HG03439 (cell line): ENCODE results near the gene NAPA.
A peak's percentile ranks its signal among the peaks of the same experiment; 100 is the strongest.

Experiments used
- ATAC-seq: cut with Tn5 transposase; IDR thresholded peaks from one replicate; pipeline ENCODE4 v1.9.1; 2021; ENCODE audit warnings: mild to moderate bottlenecking, moderate library complexity; ENCODE audit not compliant: unreplicated experiment

Gene NAPA

DNA sequence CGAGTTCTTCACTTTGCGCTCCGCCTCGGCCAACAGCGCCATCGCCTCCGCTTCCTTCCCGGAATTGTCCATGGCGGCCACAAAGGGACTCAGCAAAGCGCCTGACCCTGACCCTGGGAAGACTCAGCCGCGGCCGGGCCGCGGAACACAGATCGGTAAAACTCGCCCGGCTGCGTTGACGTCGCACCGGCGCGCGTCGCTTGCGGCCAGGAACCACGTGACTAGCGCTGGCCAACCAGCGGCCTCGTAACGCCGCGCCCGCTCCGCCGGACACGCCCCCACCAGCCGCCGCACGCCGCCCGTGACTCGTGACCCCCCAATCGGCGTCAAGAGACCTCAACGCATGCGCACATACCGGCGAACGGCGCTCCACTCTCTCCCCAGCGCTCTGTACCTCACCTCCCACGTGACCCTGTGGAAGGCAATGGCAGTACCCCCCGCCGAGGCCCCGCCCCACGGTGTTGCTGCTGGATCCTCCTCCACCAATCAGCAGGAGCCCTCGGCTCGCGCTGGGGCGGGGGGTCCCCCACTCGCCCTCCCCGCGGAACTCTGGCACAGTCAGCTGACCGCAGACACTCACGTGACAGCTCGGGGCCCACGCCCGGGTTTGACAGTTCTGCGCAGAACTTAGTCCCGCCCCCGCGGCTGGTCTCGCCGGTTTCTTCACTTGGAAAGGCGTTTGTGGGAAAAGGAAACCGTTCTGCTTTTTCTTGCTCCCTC, at the start of gene NAPA:
Gene NAPA (minus strand): TSS at position 195 of the 720 bp plus-strand sequence. CDS start 123 bp downstream, at position 72.
- peak; percentile 84 for ATAC-seq

DNA sequence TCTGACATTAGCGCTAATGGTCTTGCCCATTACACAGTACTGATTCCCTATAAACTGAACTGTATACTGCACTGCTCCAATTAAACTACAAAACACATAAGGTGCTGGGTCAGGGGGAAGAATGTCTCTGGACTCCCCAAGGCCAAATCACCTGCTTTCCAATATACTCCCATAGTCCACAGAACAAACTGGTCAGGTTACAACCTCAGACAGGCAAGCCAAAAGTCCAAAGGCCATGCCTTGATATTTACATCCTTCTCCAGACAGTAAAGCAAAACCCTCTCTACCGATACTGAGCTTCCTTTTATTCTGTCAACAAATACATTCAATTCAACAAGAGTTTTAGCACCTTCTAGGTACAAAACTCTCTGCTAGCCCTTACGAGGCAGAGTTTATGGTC, 49.2 kb upstream of the NAPA start:
- ATAC-seq, result no peak

DNA sequence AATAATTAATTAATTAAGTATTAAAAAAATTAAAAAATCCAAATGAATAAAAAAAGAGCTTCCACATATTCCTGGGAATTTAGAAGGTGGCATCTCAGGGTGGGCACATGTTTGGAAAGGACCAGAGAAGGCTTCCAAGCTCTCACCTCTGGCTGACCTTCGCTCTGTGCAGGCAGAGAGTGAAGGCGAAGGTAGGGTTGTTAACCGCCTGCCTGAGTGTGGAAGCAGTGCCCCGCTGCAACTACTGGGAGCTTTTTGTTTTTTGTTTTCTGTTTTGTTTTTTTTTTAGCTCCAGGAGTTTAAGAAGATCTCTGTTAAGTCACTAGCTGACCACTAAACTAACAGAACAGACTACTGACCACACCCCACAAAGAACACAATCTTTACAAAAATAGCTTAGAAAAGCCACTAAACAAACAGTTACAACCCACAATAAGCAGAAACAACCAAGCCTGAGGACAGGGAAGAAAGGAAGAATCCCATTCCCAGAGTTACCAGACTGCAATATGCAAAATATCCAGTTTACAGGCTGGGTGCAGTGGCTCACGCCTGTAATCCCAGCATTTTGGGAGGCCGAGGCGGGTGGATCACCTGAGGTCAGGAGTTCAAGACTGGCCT, 46.7 kb upstream of the NAPA start:
- ATAC-seq, result no peak

DNA sequence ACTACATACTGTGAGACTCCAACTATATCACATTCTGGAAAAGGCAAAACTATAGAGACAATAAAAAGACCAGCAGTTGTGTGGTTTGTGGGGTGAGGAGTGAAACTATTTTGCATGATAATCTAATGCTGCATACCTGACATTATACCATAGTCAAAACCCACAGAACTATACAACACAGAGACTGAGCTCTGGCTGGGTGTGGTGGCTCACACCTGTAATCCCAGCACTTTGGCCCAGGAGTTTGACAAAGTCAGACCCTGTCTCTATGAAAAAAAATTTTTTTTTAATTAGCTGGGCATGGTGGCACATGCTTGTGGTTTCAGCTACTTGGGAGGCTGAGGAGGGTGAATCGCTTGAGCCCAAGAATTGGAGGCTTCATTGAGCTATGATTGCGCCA, 46.1 kb upstream of the NAPA start:
- no peak for ATAC-seq

DNA sequence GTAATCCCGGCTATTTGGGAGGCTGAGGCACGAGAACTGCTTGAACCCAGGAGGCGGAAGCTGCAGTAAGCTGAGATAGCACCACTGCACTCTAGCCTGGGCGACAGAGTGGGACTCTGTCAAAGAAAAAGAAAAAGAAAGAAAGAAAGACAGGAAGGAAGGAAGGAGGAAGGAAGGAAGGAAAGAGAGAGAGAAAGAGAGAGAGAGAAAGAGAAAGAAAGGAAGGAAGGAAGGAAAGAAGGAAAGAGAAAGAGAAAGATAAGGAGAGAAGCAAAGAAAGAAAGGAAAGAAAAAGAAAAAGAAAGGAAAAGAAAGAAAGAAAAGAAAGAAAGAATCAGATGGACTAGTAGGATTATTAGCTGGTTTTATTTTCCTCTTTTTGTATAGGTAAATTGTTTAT, 35.3 kb upstream of the NAPA start:
- no peak for ATAC-seq

DNA sequence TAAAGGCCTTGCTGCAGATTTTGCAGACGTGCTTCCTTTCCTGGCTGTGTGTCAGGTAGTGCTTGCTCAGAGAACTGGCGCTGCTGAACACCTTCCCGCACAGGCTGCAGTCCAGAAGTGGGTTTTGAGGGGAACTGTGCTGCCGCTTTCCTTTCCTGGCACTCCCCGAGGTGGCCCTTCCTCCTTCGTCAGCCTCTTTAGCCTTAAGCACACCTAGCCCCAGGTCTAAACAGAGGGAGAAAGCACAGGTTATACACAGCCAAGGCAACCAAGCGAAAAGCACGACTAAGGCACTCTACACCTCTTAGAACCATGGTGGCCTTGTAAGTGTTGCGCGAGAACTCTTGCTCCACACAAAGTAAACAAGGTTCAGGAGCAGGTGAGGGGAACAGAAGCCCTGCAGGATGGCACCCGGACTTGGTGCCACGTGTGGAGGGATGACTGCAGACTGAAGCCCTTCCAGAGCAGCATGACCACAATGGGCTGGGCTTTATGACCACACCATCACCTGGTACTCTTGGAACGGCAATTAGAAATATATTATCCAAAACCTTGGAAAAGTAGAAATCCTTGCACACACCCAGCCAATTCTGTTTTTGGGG, 34.5 kb upstream of the NAPA start:
- ATAC-seq, result no peak

DNA sequence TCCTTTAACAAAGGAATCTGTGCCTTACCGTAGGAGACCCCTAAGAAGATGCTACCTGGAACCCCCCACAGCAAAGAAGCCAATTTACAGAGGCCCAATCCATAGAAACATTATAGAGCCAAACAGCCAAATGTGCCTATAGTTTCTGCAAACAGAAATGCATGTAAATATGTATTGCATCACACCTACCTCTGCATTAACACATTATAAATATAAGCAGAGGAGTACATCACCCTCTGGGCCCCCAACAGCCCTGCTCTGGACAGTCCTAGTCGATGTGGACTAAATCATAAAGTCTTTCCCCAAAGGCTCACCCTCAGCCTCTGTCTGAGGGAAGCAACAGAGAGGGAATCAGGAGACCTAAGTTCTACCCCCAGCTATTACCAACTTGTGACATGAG, 32.3 kb upstream of the NAPA start:
- ATAC-seq, result no peak

DNA sequence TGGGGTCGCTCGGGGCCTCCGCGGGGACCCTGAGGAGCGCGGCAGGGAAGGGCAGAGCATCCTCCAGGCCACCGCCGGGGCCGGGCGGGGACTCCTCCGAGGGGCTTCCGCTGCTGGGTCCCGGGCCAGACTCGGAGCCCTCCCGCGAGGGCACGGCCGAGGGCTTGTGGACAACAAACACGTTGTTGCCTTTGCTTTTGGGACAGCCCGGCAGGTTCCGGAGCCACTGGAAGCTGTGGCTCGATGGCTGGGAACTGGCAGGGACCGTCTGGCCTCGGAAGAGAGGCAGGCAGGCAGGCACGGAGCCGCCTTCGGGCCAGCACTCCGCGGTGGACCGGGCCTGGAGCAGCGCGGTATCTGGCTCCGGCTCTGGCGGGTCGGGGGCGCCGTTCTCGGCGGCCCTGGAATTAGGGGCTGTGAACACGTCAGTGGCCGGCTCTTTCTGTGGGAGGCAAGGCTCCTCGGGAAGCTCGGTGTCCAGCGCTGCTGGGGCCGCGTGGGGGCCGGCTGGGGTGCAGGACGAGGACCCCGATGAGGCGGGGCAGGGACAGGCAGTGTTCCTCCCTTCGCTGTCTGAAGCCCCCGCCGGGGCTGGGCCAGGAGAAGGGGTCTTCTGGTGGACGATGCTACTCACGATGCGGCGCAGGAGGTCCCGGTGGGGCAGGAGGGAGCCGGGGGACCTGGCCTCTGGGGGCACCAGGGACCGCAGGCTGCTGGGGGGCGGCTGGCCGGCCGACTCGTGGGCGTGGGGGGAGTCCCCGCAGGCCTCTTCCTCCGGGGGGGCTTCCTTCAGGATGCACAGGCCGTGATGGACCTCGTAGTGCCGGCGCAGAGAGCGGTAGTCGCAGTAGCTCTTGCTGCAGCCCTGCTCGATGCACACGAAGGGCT, 30.4 kb upstream of the NAPA start:
- no peak for ATAC-seq

DNA sequence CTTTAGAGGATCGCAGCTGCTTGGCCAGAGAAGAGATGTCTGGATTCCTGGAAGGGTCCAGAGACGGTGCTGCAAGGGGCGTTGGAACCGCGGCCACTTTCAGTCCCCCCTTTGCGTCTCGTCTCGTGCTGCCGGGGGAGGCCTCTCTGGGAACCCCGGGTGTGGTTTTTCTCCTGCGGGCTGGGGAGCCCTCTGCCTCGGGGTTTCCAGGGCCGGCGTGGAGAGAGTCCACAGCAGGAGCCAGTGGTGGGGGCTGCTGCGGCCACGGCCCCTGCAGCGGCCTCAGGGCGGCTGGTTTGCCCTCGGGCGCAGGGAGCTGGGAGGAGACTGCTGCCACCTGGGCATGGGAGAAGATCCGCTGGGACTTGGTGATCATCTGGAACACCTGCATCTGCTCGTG, 29.6 kb upstream of the NAPA start:
- no peak for ATAC-seq

DNA sequence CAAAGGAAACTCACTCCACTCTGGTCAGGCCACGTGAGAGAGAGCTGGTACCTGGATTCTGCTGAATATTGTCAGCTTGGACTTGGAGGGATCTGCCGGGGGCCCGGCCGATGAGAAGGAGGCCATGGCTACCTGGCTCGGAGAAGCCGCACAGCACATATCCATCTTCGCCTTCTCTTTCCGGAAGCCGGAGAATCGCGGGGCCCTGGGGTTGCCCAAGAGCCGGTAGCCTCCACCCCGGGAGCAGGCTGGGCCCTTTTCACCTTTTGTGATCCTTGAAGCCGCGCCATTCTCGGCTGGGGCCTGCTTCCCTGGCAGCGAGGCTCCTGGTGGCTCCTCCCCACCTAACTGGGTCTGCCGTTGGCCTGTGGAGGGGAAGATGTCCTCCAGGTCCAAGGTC, 29.2 kb upstream of the NAPA start:
- ATAC-seq, result no peak

DNA sequence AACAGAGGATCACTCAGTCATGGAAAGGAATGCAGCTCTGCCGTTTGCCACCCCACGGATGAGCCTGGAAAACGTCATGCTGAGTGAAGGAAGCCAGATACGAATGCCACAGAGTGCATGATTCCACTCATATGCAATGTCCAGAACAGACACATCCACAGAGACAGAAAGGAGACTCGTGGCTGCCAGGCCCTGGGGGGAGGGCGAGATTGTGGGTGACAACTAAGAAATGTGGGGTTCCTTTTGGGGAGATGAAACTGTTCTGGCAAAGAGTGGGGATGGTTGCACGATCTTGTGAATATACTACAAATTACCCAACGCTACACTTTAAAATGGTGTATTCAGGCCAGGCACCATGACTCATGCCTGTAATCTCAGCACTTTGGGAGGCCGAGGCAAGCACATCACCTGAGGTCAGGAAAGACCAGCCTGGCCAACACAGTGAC, 27.2 kb upstream of the NAPA start:
- ATAC-seq, result no peak

DNA sequence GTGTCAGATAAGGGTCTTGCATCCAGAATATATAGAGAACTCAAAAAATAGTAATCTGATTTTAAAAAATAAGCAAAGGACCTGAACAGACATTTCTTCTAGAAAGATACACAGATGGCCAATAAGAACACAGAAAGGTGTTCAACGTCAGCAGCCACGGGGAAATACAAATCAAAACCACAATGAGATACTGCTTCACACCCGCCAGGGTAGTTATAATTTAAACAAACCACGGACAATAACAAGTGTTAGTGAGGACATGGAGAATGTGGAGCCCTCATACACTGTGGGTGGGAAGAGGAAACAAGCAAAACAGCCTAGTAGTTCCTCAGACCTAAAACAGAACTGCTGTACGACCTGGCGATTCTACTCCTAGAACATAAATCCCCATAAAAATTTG, 26.7 kb upstream of the NAPA start:
- ATAC-seq, result no peak

DNA sequence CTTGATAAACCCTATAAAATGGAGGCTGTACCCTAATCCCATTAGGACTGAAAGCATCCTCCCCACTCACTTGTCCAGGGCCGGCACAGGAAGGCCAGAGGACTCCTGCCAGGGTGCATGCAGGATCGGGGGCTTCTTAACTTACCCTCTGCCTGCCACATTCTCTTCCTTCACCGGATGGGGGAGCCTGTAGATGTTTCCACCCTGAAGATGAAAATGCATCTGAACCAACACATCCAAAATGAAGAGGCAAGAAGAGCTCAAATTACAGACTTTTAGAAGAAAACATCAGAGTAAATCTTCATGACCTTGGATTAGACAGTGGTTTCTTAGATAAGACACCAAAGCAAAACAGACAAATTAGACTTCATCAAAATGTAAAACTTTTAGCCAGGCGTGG, 25.9 kb upstream of the NAPA start:
- no peak for ATAC-seq

DNA sequence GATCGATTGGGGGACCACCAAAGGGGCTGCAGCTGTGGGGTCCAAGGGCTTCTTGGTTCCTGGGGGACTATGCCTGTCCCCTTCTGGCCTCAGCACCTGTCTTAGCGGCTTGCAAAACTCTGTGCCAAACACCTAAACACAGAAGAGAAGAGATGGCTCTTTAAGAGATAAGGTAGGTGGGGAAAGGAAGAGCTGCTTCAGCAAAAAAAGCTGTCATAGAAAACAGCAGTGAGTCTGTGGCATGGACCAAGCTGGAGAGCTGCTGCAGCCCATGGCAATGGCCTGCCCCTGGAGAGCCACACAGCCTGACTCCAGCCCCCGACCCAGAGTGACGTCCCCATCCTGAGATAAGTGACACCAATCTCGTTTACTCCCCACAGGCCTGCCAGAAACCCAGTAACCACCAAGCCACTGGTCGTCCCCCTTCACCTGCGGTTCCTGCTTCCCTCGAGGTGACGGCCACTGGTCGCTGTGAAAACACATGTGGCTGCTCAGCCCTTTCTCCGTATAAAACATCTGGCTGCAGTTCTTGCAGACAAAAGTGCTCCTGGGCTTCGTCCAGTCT, 25.0 kb upstream of the NAPA start:
- no peak for ATAC-seq

DNA sequence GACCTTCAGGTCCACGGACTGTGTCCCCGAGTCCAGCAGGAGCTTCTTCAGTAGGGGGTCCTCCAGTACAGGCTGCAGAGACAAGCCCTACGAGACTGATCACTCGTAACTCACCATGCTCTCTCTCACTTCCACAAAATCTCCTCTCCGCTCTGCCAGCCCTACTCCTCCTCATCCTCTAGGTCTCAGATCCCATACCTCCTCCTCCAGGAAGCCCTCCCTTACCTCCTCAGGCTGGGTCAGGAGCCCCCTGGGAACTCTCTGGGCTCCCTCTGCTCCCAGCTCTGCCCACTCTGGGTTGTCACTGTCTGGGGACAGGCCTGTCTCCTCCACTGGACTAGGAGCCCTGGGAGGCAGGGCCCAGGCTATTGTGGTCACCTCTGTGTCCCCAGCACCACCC, 23.9 kb upstream of the NAPA start:
- ATAC-seq, result no peak

DNA sequence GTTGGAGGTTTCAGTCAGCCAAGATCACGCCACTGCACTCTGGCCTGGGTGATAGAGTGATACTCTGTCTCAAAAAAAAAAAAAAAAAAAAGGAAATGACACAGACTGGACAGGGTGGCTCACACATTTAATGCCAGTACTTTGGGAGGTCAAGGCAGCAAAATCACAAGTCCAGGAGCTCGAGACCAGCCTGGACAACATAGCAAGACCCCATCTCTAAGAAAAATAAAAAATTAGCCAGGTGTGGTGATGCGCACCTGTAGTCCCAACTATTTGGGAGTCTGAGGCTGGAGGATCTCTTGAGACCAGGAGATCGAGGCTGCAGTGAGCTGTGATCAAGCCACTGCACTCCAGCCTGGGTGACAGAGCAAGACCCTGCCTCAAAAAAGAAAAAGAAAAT, 22.6 kb upstream of the NAPA start:
- no peak for ATAC-seq

DNA sequence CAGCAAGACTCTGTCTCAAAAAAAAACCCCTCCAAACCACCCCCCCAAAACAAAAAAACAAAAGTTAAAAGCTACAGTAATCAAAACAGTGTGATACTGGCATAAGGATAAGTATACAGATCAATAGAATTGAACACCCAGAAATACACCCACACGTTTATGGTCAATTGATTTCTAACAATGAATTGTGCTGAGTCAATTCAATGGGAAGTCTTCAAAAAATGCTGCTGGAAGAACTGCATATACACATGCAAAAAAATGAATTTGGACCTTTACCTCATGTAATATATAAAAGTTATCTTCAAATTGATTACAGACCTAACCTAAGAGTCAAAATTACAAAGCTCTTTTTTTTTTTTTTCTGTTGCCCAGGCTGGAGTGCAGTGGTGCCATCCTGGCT, 19.8 kb upstream of the NAPA start:
- ATAC-seq, result no peak

DNA sequence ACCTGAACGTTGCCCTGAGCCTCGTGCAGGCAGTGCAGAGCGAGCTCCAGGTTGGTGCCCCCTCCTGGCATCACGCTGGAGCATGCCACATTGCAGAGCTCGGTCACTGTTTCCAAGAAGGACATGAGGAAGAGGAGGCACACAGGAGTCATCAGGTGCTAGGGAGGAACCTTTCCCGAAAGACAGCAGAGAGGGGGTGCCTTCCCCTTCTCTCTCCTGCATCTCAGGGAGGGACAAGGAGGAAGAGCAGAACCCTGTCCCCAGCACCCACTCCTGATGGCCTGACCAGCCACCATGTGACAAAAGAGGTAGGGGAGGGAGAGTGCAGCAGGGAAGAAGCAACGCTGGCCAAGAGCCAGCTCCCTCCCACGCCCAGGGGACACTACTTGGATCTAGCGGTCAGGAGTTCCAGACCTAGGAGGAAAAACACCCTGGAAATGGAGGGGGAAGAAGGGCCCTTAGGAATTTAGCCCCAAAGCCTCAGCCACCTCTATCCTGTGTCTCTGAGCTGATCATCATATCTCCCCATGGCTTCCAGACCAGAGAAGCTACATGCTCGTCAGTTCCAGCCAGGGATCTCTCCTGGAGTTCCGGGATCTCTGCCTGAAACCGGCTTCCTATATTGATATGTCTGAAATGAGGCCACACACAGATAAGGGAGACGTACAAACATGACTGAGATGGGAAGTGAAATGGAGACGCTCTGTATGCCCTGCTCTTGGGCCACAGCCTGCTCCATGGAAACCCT, 17.0 kb upstream of the NAPA start:
- no peak for ATAC-seq

DNA sequence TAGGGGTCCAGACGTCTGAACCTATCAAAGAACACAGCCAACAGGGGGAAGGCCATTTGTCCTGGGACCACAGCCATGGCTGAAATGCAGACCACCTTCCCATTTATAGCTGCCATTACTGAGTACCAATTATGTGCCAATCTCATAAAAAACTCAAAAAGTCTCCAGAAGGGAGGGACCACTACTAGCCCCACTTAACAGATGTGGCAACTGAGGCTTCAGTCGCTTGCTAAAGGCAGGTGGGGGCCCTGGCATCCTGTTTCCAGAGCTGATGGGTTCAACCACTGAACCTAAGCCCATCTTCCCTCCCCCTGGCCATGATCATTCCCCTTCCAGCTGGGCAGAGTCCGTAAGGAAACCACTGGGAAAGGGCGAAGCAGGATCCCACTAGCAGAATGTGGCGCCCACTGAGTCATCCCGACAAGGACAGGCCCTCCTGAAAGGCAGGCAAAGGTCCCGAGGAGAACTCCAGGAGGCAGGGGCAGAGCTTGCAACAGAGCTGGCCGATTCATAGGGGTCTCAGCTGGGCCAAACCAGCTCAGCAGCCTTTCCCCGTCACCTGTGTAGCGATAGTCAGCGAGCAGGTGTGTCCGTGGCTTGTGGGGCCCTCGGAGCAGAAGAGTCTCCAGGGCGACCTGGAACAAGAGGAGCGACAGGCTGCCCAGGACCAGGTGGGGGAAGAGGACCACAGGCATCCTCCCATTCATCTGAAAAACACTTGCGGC, 14.3 kb upstream of the NAPA start:
- ATAC-seq, result no peak

DNA sequence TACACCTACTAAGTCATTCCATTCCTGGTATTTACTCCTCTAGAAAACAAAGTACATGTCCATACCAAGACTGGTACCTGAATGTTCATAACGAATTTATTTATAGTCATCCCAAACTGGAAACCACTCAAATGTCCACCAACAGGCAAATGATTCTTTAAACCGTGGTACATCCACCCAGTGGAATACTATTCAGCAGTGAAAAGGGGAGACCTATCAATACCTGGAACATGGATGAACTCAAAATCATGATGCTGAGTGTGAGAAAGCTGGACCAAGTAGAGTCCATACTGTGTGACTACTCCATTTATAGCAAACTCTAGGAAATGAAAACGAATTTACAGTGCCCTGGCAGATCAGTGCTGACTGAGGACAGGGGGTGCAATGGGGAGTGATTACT, 11.9 kb upstream of the NAPA start:
- ATAC-seq, result no peak
